HCT116 (cell line): Measurements from ENCODE around the gene NOP14. TPM values are rescaled to one million over a fixed set of nuclear protein-coding genes. Genes with fewer than 3 reads are reported as not detected.
"Not testable (repeated sequence)": the region's sequence is repeated elsewhere in the genome, so short reads cannot be mapped to it uniquely, and the experiment has no call there.

Source experiments
- ATAC-seq: fragments of 200-7000 bp; cut with Tn5 transposase; 2 replicates; pipeline ENCODE4 v1.9.1; 2020; ENCODE audit warnings: mild to moderate bottlenecking, moderate library complexity
- BruUV-seq: library from RNA; stranded (reverse); fragments of 400-500 nt; replicated peaks from 2 replicates; lab custom pipeline; 2021; lab: Mats Ljungman, UMichigan
- CTCF ChIA-PET: fragments of 300-600 bp; sonication (Branson Sonifier 250); formaldehyde crosslinking; loops from one replicate; lab custom pipeline; 2021; ENCODE audit warnings: antibody characterized with exemption; lab: Charles Lee
- POLR2A ChIA-PET: fragments of 300-600, 350-600 bp; sonication (Branson Sonifier 250); formaldehyde crosslinking; loops from one replicate; lab custom pipeline; 2021; ENCODE audit warnings: antibody characterized with exemption; lab: Charles Lee
- RAD21 ChIA-PET, 2 experiments: fragments of 300-600 bp; sonication (Branson Sonifier 250); formaldehyde crosslinking; loops; one replicate each; lab custom pipeline; 2023; ENCODE audit warnings: low total read pairs in 2 of 2; ENCODE audit not compliant: uncharacterized antibody in 2 of 2, unreplicated experiment in 2 of 2, low non-redundant PET in 1 of 2; lab: Charles Lee
- DNase-seq: peaks from one replicate; pipeline ENCODE4 v3.0.0-alpha.2; 2010; ENCODE audit warnings: low read depth, low spot score
- H2AFZ ChIP-seq: fragments of 200-600 bp; shearing (Covaris generic), sonication (generic); 2 replicates; pipeline ENCODE4 v1.6.1; 2017; ENCODE audit warnings: low read depth, mixed run types, mixed read lengths, antibody characterized with exemption, low read length; ENCODE audit not compliant: poor library complexity, severe bottlenecking
- H3K27ac ChIP-seq: 2 replicates; pipeline ENCODE4 v1.5.1; 2012; ENCODE audit warnings: low read depth, low read length
- H3K27me3 ChIP-seq: fragments of 200-600 bp; sonication (generic); 2 replicates; pipeline ENCODE4 v1.6.1; 2016; ENCODE audit warnings: mixed run types, low read length, mixed read lengths; ENCODE audit not compliant: insufficient read depth
- H3K36me3 ChIP-seq, 2 experiments: fragments of 200-500 bp in 1 of 2; fragments of 200-600 bp in 1 of 2; sonication (Bioruptor generic) in 1 of 2; sonication (generic) in 1 of 2; 2 replicates each; pipeline versions ENCODE4 v1.5.1 to v1.6.1; 2014 to 2016; ENCODE audit warnings: low read length in 2 of 2, inconsistent platforms in 1 of 2, mixed read lengths in 1 of 2, mixed run types in 1 of 2; ENCODE audit not compliant: insufficient read depth in 2 of 2, control insufficient read depth in 1 of 2
- H3K4me1 ChIP-seq, 2 experiments: fragments of 200-600 bp in 1 of 2; sonication (generic) in 1 of 2; 2 replicates each; pipeline versions ENCODE4 v1.5.1 to v1.6.1; 2012 to 2017; ENCODE audit warnings: low read length in 2 of 2, inconsistent platforms in 1 of 2, mild to moderate bottlenecking in 1 of 2, mixed read lengths in 1 of 2, mixed run types in 1 of 2, moderate library complexity in 1 of 2; ENCODE audit not compliant: insufficient read depth in 2 of 2, control insufficient read depth in 1 of 2
- H3K4me2 ChIP-seq: fragments of 200-600 bp; sonication (generic); 2 replicates; pipeline ENCODE4 v1.6.1; 2017; ENCODE audit warnings: mixed run types, low read length, mixed read lengths
- H3K4me3 ChIP-seq, 2 experiments: fragments of 200-600 bp in 1 of 2; sonication (generic) in 1 of 2; replicated peaks in 1 of 2; 2 replicates each; pipeline ENCODE4 v1.5.1; 2011 to 2016; ENCODE audit warnings: low read length in 2 of 2, control low read depth in 1 of 2, low read depth in 1 of 2, mild to moderate bottlenecking in 1 of 2, mixed read lengths in 1 of 2, mixed run types in 1 of 2
- H3K79me2 ChIP-seq: fragments of 200-600 bp; sonication (generic); 2 replicates; pipeline ENCODE4 v1.6.1; 2017; ENCODE audit warnings: mild to moderate bottlenecking, mixed run types, low read length, moderate library complexity, mixed read lengths; ENCODE audit not compliant: insufficient read depth
- H3K9ac ChIP-seq: fragments of 200-600 bp; sonication (generic); 2 replicates; pipeline ENCODE4 v1.6.1; 2016; ENCODE audit warnings: low read length, mixed read lengths
- H3K9me2 ChIP-seq: fragments of 200-600 bp; sonication (generic), shearing (Covaris generic); 2 replicates; pipeline ENCODE4 v1.6.1; 2017; ENCODE audit warnings: mixed run types, mild to moderate bottlenecking, moderate library complexity; ENCODE audit not compliant: insufficient read depth
- H3K9me3 ChIP-seq, 2 experiments: fragments of 200-500 bp in 1 of 2; fragments of 200-600 bp in 1 of 2; sonication (Bioruptor generic) in 1 of 2; sonication (generic) in 1 of 2; 2 replicates each; pipeline ENCODE4 v1.6.1; 2014 to 2017; ENCODE audit warnings: low read length in 2 of 2, mixed read lengths in 2 of 2, inconsistent platforms in 1 of 2, low read depth in 1 of 2, mild to moderate bottlenecking in 1 of 2, mixed run types in 1 of 2, moderate library complexity in 1 of 2; ENCODE audit not compliant: control insufficient read depth in 1 of 2, insufficient read depth in 1 of 2
- H4K20me1 ChIP-seq: fragments of 200-600 bp; sonication (generic), shearing (Covaris generic); 2 replicates; pipeline ENCODE4 v1.6.1; 2017; ENCODE audit warnings: mixed run types, mild to moderate bottlenecking, moderate library complexity; ENCODE audit not compliant: insufficient read depth
- CBX3 ChIP-seq: IDR thresholded peaks from 2 replicates; pipeline ENCODE4 v1.6.1; 2012; ENCODE audit warnings: low read depth
- EGR1 ChIP-seq: IDR thresholded peaks from 2 replicates; pipeline ENCODE4 v1.6.1; 2012; ENCODE audit warnings: low read depth
- ELF1 ChIP-seq: IDR thresholded peaks from 2 replicates; pipeline ENCODE4 v1.6.1; 2012; ENCODE audit warnings: low read depth, borderline replicate concordance
- SIN3A ChIP-seq: IDR thresholded peaks from 2 replicates; pipeline ENCODE4 v1.6.1; 2012; ENCODE audit warnings: low read depth
- SP1 ChIP-seq: IDR thresholded peaks from 2 replicates; pipeline ENCODE4 v1.6.1; 2012; ENCODE audit warnings: low read depth
- ZFX ChIP-seq: fragments of 450-650 bp; IDR thresholded peaks from 2 replicates; pipeline ENCODE4 v1.6.1; 2017
- intact Hi-C: fragments of 100-400 bp; cut with micrococcal nuclease; formaldehyde crosslinking; loops from 2 replicates; pipeline ENCODE4 v1.10.0; 2022
- total RNA-seq: library from RNA; stranded (reverse); gene quantifications from one replicate; pipeline ENCODE4 v1.2.1, GENCODE V29; 2021; ENCODE audit not compliant: unreplicated experiment
- TF ChIP-seq, protein P1 (sequence below): IDR thresholded peaks from 2 replicates; pipeline ENCODE4 v1.6.1; 2012; ENCODE audit warnings: low read depth
- TF ChIP-seq, protein P2 (sequence below): IDR thresholded peaks from 2 replicates; pipeline ENCODE4 v1.6.1; 2012
- TF ChIP-seq, protein P3 (sequence below), 3 experiments: fragments of 200-600 bp in 1 of 3; sonication (generic) in 1 of 3; IDR thresholded peaks in 2 of 3; conservative IDR thresholded peaks in 1 of 3; 2 replicates each; pipeline ENCODE4 v1.5.1; 2012 to 2017; ENCODE audit warnings: low read depth in 2 of 3, low read length in 2 of 3, antibody characterized with exemption in 1 of 3, borderline replicate concordance in 1 of 3, control low read depth in 1 of 3, mild to moderate bottlenecking in 1 of 3, mixed read lengths in 1 of 3, mixed run types in 1 of 3, moderate library complexity in 1 of 3; ENCODE audit not compliant: insufficient read depth in 1 of 3

The NOP14 gene
- total RNA-seq, 1 experiment from 2014 or later: 67.3 TPM

GRCh38 chr4:2961421-2961810 is 1.8 kb downstream of the NOP14 start (continued):
- TF ChIP-seq, protein P1, sequence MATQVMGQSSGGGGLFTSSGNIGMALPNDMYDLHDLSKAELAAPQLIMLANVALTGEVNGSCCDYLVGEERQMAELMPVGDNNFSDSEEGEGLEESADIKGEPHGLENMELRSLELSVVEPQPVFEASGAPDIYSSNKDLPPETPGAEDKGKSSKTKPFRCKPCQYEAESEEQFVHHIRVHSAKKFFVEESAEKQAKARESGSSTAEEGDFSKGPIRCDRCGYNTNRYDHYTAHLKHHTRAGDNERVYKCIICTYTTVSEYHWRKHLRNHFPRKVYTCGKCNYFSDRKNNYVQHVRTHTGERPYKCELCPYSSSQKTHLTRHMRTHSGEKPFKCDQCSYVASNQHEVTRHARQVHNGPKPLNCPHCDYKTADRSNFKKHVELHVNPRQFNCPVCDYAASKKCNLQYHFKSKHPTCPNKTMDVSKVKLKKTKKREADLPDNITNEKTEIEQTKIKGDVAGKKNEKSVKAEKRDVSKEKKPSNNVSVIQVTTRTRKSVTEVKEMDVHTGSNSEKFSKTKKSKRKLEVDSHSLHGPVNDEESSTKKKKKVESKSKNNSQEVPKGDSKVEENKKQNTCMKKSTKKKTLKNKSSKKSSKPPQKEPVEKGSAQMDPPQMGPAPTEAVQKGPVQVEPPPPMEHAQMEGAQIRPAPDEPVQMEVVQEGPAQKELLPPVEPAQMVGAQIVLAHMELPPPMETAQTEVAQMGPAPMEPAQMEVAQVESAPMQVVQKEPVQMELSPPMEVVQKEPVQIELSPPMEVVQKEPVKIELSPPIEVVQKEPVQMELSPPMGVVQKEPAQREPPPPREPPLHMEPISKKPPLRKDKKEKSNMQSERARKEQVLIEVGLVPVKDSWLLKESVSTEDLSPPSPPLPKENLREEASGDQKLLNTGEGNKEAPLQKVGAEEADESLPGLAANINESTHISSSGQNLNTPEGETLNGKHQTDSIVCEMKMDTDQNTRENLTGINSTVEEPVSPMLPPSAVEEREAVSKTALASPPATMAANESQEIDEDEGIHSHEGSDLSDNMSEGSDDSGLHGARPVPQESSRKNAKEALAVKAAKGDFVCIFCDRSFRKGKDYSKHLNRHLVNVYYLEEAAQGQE: no peak
- TF ChIP-seq CBX3 (no peak), ELF1 (no peak), EGR1 (no peak), SP1 (no peak), SIN3A (no peak), ZFX (no peak)
- TF ChIP-seq, protein P2, sequence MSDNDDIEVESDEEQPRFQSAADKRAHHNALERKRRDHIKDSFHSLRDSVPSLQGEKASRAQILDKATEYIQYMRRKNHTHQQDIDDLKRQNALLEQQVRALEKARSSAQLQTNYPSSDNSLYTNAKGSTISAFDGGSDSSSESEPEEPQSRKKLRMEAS: no peak
- TF ChIP-seq, protein P3, sequence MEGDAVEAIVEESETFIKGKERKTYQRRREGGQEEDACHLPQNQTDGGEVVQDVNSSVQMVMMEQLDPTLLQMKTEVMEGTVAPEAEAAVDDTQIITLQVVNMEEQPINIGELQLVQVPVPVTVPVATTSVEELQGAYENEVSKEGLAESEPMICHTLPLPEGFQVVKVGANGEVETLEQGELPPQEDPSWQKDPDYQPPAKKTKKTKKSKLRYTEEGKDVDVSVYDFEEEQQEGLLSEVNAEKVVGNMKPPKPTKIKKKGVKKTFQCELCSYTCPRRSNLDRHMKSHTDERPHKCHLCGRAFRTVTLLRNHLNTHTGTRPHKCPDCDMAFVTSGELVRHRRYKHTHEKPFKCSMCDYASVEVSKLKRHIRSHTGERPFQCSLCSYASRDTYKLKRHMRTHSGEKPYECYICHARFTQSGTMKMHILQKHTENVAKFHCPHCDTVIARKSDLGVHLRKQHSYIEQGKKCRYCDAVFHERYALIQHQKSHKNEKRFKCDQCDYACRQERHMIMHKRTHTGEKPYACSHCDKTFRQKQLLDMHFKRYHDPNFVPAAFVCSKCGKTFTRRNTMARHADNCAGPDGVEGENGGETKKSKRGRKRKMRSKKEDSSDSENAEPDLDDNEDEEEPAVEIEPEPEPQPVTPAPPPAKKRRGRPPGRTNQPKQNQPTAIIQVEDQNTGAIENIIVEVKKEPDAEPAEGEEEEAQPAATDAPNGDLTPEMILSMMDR (IDR thresholded peaks at IDR 0.05 in 2 of 3, conservative IDR thresholded peaks at IDR 0.05 in 1 of 3; ENCODE audit: borderline replicate concordance in 1 of 3, insufficient read depth in 1 of 3, low read depth in 2 of 3, low read length in 2 of 3): no peak

DNA sequence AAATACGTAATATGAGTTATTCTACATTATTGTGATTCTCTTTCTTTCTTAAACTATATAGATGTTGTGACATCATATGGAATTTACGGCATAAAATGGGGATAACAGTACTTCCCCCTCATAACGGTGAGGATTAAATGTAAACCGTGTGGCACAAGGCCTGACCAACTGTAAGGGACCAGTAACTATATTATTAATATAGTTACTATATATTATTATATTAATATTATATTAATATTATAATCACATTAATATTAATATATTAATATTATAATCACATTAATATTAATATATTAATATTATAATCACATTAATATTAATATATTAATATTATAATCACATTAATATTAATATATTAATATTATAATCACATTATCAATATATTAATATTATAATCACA is 2.8 kb downstream of the NOP14 start:
- peaks cover 73% of the 10 kb centered on the region for H3K79me2 ChIP-seq
- H3K4me1 ChIP-seq: peaks cover 12 to 23% of the 10 kb centered on the region in 2 experiments; a peak in 3 of 4 replicates
- H3K9ac ChIP-seq, H3K4me3 ChIP-seq, intact Hi-C loops, RAD21 ChIA-PET, H3K27ac ChIP-seq, H3K27me3 ChIP-seq, H3K9me2 ChIP-seq, H2AFZ ChIP-seq, CTCF ChIA-PET, POLR2A ChIA-PET, H3K4me2 ChIP-seq, DNase-seq, BruUV-seq, H4K20me1 ChIP-seq, ATAC-seq: not testable (repeated sequence)
- peaks cover 34 to 44% of the 10 kb centered on the region in 2 experiments for H3K36me3 ChIP-seq
- H3K9me3 ChIP-seq: peaks cover 6 to 11% of the 10 kb centered on the region in 2 experiments; a peak in 2 of 4 replicates
